HG03139 (cell line): ENCODE data around the gene HTRA3.

Experiments
- ATAC-seq: cut with Tn5 transposase; IDR thresholded peaks from one replicate; pipeline ENCODE4 v1.9.1; 2021; ENCODE audit not compliant: unreplicated experiment

The HTRA3 gene

DNA sequence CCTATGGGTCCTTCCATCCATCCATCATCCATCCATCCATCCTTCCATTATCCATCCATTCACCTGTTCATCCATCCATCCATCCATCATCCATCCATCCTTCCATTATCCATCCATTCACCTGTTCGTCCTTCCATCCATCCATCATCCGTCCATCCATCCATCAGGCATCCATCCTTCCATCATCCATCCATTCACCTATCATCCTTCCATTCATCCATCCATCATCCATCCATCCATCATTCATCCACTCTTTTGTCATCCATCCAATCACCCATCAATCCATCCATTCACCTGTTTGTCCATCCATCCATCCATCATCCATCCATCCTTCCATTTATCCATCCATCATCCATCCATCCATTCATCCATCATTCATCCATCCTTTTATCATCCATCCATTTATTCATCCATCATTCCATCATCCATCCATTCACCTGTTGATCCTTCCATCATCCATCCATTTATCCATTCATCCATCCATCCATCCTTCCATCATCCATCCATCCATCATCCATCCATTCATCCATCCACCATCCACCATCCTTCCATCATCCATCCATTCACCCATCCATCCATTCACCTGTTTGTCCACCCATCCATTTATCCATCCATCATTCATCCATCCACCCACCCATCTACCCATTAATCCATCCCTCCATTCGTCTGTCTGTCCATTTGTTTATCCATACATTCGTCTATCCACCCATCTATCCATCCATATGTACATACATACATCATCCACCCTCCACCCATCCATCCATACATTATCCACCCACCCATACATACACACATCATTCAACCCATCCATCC lies 35.7 kb upstream of the HTRA3 start:
- ATAC-seq, result no peak

DNA sequence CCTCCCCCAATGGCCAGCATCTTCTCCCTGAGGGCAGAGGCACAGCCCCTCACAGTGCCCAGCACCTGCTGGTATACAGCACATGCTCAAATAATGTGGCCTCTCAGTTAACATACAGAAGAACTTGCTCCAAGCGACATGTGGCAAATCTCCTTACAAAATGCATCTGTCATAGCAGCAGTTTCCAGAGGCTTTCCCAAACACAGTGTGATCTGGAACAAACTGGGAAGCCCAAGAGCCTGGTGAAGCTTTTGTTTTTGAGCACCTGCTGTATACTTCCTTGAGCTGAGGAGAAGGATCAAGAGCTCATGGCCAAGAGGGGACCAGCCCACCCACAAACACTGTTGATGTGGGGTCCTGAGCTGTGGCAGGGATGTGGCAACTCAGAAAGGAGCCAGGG lies 34.8 kb upstream of the HTRA3 start:
- no peak for ATAC-seq

DNA sequence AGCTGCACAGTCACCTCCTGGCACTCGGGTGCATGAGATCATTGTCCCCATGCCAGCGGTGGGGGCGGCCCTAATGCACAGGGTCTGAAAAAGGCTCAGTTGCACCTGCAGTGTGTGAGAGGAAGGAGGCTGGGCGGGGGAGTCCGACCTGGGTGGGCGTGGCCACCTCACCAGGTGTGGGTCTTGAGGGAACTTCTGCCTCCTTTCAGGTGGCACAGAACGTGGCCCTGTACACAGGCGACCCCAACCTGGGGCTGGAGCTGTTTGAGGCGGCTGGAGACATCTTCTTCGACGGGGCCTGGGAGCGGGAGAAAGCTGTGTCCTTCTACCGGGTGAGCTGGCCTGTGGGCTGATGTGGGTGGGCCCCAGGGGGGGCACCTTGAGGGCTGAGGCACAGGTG lies 34.3 kb upstream of the HTRA3 start:
- ATAC-seq, result no peak

DNA sequence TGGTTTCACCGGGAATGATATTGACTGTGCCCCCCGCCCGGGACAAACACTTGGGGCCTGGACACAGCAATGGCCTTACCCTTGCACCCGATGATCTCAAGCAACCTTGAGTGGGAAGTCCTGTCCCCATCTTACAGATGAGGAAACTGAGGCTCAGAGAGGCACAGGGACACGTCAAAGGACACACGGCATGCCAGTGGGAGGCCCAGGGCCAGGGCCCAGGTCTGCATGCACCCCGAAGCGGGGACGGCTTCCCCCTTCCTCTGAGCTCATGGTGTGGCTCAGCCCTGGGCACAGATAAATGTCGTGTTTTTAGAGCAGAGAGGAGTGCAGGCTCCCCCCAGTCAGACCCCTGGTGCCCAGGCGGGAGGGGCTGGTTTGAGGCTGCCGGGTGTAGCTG lies 33.9 kb upstream of the HTRA3 start:
- ATAC-seq, result no peak

DNA sequence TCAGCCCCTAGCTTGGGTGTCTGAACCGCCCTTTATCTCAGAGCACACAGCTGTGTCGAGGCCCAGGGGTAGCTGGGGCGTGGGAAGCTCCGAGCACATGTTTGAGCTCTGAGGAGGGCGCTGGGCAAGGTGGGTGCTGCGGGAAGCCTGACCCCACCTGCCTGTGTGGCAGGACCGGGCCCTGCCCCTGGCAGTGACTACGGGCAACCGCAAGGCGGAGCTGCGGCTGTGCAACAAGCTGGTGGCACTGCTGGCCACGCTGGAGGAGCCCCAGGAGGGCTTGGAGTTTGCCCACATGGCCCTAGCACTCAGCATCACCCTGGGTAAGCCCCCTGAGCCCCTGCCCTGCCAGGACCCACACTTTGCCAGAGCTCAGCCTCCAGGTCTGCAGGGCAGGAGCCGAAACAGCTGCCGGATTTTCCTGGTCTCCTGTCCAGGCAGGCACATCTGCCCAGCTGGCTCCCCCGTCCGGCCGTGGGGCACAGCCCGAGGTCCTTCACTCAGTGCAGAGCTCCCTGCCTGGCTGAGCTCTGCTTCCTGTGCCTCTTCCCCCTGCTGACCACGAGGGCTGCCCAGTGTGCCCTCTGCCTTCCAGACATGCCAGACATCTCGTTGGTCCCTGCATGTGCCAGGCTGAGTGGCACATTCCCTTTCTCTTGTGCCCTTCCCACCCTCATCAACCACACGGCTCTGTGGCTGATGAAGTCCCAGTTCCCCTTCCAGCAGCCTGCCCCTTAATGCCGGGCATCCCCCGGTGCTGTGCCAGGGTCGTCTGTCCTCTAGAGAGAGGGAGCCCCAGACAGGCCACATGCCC lies 33.2 kb upstream of the HTRA3 start:
- ATAC-seq, result no peak

DNA sequence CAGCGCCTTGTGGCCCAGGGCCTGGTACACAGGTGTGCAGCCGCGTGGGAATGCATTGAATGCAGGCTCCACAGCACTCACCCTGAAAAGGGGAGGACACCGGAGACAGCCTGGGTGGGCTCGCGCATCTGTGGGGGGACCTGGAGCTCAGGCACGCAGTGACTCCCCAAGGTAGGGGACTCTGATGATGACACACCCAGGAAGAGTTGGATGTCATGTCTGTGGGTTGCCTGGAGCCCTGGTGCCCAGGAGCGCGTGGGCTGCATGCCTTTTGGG lies 32.7 kb upstream of the HTRA3 start:
- ATAC-seq, result no peak

DNA sequence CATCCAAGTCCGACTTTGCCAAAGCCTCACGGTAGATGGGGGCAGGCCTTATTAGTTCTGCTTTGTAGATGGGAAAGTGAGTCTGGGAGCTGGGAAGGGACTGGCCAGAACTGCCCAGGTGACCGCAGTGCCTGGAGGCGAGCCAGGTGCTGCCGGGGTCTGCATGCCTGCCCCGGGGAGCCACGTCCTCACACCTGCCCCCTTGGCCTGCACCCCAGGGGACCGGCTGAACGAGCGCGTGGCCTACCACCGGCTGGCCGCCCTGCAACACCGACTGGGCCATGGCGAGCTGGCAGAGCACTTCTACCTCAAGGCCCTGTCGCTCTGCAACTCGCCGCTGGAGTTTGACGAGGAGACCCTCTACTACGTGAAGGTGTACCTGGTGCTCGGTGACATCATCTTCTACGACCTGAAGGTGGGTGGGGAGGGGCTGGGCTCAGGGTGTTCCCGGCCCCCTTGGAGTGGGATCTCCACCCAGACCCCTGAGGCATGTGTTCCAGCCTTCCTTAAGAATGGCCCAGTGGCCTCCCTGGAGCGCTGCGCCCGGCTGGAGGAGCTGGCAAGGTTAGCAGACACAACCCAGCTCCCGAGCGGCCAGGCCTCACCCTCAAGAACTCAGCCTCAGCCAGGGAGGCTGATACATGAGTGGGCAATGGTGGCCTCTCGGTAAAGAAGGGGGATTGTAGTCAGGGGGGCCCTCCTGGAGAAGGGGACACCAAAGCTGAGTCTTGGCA lies 32.1 kb upstream of the HTRA3 start:
- no peak for ATAC-seq

DNA sequence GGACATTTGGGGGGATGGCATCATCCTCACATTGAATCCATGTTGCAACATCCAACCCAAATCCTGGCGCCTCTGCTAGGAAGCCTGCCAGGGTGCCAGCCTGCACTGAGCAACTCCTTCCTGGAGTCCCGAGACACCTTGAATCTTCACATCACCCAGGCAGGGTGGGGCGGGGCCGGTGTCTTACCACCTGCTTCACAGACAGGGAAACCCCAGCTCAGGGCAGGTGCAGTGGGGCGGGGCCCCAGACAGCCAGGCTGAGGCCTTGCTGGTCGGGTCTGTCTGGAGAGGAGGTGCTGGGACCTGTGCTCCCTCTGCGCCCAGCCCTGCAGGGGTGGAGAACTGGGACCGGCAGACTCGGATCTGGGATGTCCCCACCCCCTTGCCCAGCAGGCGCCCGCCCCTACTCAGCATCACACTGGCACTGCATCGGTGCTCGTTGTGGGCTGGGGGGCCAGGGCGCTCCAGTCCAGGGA lies 31.5 kb upstream of the HTRA3 start:
- ATAC-seq, result no peak

DNA sequence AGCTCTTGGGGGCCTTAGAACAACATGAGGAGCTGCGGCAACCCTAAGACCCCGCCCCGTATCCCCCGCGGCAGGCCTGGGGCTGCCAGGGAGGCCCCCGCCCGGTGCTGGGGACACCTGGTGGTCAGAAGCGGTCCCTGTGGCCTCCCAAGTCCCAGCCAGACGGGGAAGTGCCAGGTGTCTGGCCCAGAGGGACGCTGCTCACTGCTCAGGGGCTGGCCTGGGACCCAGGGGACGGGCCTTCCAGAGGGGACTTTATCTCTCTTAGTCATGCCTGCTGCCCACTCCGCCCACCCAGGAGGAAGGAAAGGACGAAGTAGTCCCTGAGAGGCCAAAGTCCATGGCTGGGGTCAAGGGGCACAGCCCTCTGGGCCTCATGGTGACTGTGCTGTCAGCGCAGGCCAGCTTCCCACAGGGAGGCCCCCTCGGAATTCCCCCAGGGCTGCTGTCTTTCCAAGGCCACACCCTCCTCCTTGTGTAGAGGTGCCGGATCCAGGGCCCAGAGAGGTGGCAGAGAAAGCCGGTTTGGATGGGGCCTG lies 31.0 kb upstream of the HTRA3 start:
- no peak for ATAC-seq

DNA sequence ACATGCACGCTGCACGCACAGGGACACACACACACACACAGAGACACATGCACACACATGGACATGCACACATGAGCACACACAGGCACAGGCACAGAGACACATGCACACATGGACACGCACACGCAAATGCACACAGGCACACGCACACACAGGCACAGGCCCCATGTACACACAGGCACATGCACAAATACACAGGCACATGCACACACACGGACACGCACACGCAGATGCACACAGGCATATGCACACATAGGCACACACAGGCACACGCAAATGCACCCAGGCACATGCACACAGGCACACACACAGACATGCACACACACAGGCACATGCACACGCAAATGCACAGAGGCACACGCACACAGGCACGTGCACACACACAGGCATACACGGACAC lies 30.3 kb upstream of the HTRA3 start:
- no peak for ATAC-seq

DNA sequence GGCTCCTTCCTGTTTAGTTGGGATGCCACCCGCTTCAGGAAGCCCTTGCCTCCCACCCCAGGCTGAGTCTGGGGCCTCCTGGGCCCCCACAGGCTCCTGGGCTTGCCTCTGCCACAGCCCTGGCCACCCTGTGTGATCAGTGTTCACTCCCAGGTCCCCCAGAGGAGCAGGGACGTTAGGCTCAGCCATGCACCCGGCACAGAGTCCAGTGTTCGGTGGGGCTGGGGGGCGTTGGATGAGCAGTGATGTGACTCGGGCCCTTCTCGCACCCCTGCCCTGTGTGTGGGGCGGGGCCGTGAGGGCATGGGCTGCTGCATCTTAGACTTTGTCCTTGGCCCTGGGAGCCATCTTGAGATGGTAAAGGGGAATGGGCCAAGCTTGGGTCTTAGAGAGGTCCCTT lies 29.9 kb upstream of the HTRA3 start:
- no peak for ATAC-seq

DNA sequence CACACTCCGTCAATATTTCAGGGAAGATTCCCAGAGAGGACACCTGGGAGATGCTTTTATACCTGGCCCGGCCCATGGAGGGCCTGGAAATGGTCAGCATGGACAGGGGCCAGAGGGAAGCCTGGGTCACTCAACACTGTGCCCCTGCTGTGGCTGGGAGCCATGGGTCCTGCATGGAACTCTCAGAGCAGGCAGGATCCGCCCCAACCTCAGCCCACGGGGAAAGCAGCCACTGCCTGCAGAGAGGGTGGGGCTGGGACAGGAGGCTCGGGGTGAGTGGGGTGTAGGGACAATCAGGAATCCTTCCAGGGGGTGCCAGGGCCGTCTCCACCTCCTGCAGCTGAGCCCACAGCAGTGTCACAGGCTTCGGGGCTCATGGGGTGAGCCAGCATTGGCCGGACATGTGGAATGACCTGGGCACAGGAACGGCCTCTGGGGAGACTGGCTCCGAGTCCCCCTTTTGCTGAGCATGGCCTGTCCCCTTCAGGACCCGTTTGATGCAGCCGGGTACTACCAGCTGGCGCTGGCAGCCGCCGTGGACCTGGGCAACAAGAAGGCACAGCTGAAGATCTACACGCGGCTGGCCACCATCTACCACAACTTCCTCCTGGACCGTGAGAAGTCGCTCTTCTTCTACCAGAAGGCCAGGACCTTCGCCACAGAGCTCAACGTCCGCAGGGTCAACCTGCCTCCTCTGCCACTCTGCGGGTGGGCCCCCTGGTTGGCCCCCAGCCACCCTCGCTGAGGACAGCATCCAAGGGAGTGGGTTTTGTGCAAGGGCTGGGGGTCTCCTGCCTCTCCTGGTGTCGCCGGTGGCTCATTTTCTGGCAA lies 29.1 kb upstream of the HTRA3 start:
- ATAC-seq, result no peak

DNA sequence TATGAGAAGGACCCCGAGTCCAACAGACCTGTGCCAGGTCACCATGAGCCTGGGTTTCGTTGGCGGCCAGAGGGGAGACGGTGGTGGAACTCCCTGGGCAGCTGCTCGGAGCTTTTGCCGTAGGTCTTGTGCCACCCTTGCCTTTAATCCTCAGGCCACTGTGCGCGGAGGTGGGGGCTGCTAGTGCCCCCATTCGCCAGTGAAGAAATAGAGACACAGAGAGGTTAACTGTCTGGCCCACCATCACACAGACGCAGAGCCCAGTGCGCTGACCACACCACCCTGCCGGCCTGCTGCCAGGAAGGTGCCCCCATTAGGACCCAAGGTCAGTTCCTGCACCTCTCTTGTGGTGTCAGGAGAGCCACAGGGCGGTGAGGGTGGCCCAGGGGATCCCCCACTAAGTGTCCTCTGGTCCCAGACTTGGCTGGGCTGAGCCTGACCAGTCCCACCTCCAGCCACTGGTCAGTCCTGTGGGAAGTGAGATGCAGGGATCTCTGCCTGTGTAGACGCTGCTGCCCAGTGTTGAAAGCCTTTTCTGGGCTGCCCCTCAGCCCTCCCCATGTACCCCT lies 28.3 kb upstream of the HTRA3 start:
- no peak for ATAC-seq

DNA sequence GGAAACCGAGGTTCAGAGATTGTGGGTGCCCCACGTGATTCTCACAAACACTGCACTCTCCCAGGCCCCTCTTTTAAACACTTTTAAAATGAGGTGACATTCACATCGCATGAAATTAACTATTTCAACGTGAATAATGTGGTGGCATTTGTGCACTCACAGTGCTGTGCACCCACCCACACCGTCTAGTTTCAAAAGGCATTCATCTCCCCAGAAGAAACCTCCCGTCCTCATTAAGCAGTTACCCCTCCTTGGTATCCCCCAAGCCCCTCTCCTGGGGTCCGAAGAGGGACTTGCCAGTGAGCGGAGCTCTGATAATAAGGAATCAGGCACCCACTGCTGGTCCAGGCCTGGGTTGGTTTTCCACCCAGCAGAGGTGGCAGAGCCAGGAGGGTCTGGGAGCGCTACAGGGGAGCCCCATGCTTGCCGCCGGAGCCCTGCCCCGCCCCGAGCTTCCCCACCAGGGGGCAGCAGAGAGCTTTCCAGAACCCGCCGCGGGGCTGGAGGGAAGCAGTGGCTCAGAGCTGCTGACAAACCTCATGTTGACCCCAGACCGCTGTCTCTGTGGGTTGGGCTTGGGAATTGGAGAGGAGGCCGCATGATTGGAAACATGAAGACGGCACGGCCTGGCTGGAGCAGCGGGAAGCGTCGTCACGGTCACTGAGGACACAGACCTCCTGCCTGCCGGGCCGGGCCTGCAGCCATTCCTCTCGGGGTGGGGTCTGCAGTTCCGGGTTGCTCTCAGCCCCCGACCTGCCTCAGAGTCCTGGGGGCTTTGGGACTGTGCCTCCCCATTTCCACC lies 27.5 kb upstream of the HTRA3 start:
- ATAC-seq, result no peak

DNA sequence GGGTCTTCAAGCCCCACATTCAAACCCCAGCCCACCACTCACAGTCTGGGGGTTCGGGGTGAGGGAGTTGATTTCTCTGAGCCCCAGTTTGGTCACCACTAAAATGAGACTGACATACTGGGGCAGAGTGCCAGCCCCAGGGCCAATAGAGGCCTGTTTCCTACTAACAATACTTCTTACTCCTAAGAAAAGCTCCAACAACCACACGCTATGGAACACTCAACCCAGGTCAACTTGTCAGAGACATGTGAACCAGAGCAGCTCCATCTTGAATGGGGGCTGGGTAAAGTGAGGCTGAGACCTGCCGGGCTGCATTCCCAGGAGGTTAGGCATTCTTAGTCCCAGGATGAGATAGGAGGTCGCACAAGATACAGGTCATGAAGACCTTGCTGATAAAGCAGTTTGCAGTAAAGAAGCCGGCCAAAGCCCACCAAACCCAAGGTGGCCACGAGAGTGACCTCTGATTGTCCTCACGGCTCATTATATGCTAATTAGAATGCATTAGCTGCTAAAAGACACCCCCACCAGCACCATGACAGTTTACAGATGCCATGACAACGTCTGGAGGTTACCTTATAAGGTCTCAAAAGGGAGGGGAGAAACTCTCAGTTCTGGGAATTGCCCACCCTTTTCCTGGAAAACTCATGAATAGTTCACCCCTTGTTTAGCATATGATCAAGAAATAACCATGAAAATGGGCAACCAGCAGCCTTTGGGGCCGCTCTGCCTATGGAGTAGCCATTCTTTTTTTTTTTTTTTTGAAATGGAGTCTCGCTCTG lies 26.6 kb upstream of the HTRA3 start:
- no peak for ATAC-seq

DNA sequence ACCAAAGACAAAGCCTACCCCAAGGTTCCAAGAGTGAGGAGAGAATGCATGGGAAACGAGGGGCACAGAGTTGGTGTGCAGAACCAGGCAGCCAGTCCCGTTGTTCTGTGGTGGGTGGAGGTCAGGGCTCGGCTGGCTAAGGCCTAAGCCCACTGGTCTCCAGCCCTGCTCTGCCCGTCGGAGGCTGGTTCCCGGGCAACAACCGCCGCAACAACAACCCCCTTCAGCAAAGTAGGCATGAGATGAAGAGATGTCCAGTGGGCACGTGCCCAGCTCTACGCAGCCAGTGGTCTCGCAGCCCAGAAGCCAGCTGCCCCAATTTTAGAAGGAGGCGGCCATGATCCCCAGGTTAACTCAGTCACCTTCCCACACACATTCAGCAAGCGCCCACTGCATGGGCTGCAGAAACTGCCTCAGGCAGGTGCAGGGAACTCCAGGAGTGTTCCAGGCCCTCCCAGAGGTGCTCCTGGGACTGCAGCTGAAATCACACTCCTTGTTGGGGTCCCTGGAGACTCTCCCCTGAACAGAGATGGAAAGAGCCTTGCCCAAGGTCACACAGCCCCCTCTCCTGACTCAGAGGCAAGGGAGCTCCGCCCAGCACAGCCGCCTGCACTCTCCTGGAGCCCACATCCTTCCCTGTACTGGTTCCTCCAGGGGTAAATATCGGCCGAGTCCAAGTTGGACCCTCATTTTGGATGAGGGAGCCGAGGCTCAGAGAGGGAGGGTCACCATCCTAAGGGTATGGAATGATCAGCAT lies 25.4 kb upstream of the HTRA3 start:
- no peak for ATAC-seq

DNA sequence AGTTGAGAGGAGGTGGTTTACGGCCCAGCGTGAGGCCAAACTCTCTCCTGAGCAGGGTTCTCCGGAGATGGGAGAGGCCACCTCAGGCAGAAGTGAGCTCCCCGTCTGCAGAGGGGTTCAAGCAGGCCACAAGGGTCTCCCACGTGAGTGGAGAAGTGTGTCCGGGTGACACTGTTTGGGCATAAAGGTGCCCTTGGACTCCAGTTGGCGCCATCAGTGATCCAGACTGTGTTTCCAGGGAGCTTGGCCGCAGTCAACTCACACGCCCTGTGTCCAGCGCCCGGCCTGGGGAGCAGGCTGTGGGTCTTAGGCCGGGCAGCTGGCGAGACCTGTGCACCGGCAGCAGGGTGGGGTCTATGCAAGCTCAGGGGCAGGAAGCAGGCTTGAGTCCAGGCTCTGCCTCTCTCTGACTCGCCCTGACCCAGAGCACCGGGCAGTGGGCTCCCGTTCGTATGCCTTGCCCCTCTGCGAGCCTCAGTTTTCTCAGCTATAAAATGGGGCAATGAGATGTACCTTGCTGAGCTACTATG lies 24.6 kb upstream of the HTRA3 start:
- no peak for ATAC-seq
